ENCODE measurements around the gene PSD2.
A peak's percentile ranks its signal among the peaks of the same experiment; 100 is the strongest.

Gene PSD2

GRCh38 chr5:139849501-139849900, 53.9 kb downstream of the PSD2 start:
- DNase-seq = no peak
- TF ChIP-seq GATA1 (IDR thresholded peaks at IDR 0.05; ENCODE audit: low read depth, low read length) (no peak), POLR2A (IDR thresholded peaks at IDR 0.05; ENCODE audit: low read length) (no peak)

- no peak for TF ChIP-seq POLR2A (IDR thresholded peaks at IDR 0.05; ENCODE audit: low read length)
- TF ChIP-seq GATA1 (IDR thresholded peaks at IDR 0.05; ENCODE audit: low read depth, low read length) = no peak
- no peak for DNase-seq
These were observed 54.3 kb downstream of the PSD2 start for GRCh38 chr5:139849942-139850341.

- no peak for DNase-seq
- TF ChIP-seq POLR2A (IDR thresholded peaks at IDR 0.05; ENCODE audit: low read length) = no peak
- TF ChIP-seq GATA1 (IDR thresholded peaks at IDR 0.05; ENCODE audit: low read depth, low read length) = no peak
These were observed 54.9 kb downstream of the PSD2 start for GRCh38 chr5:139850423-139851016.

GRCh38 chr5:139851558-139851957, 56.0 kb downstream of the PSD2 start:
- no peak for DNase-seq
- no peak for TF ChIP-seq POLR2A (IDR thresholded peaks at IDR 0.05; ENCODE audit: low read length)
- TF ChIP-seq GATA1 (IDR thresholded peaks at IDR 0.05; ENCODE audit: low read depth, low read length) = no peak

- TF ChIP-seq GATA1 (IDR thresholded peaks at IDR 0.05; ENCODE audit: low read depth, low read length) (no peak), POLR2A (IDR thresholded peaks at IDR 0.05; ENCODE audit: low read length) (no peak)
These were observed 57.1 kb downstream of the PSD2 start for GRCh38 chr5:139852696-139853095.

GRCh38 chr5:139854029-139854605, 58.5 kb downstream of the PSD2 start:
- DNase-seq = no peak
- no peak for TF ChIP-seq GATA1 (IDR thresholded peaks at IDR 0.05; ENCODE audit: low read depth, low read length)
- no peak for TF ChIP-seq POLR2A (IDR thresholded peaks at IDR 0.05; ENCODE audit: low read length)

More at GRCh38 chr5:139852696-139853095, 57.1 kb downstream of the PSD2 start:
- no peak for DNase-seq

GRCh38 chr5:139854953-139855352, 59.3 kb downstream of the PSD2 start:
- no peak for DNase-seq
- no peak for TF ChIP-seq GATA1 (IDR thresholded peaks at IDR 0.05; ENCODE audit: low read depth, low read length)
- no peak for TF ChIP-seq POLR2A (IDR thresholded peaks at IDR 0.05; ENCODE audit: low read length)

GRCh38 chr5:139855451-139855850, 59.8 kb downstream of the PSD2 start:
- no peak for DNase-seq
- TF ChIP-seq GATA1 (IDR thresholded peaks at IDR 0.05; ENCODE audit: low read depth, low read length) (no peak), POLR2A (IDR thresholded peaks at IDR 0.05; ENCODE audit: low read length) (no peak)

- DNase-seq = no peak
- TF ChIP-seq GATA1 (IDR thresholded peaks at IDR 0.05; ENCODE audit: low read depth, low read length) = no peak
- no peak for TF ChIP-seq POLR2A (IDR thresholded peaks at IDR 0.05; ENCODE audit: low read length)
These were observed 60.4 kb downstream of the PSD2 start for GRCh38 chr5:139855946-139856540.

GRCh38 chr5:139856714-139857113, 61.1 kb downstream of the PSD2 start:
- TF ChIP-seq POLR2A (IDR thresholded peaks at IDR 0.05; ENCODE audit: low read length) (no peak), GATA1 (IDR thresholded peaks at IDR 0.05; ENCODE audit: low read depth, low read length) (no peak)
- DNase-seq = no peak

GRCh38 chr5:139859013-139859412, 63.4 kb downstream of the PSD2 start:
- DNase-seq = no peak
- no peak for TF ChIP-seq POLR2A (IDR thresholded peaks at IDR 0.05; ENCODE audit: low read length)
- no peak for TF ChIP-seq GATA1 (IDR thresholded peaks at IDR 0.05; ENCODE audit: low read depth, low read length)

- TF ChIP-seq GATA1 (IDR thresholded peaks at IDR 0.05; ENCODE audit: low read depth, low read length) = no peak
- TF ChIP-seq POLR2A (IDR thresholded peaks at IDR 0.05; ENCODE audit: low read length) = no peak
- no peak for DNase-seq
These were observed 65.6 kb downstream of the PSD2 start for GRCh38 chr5:139861021-139861888.

- TF ChIP-seq GATA1 (IDR thresholded peaks at IDR 0.05; ENCODE audit: low read depth, low read length) (no peak), POLR2A (IDR thresholded peaks at IDR 0.05; ENCODE audit: low read length) (no peak)
- DNase-seq = no peak
These were observed 66.2 kb downstream of the PSD2 start for GRCh38 chr5:139861889-139862207.

GRCh38 chr5:139862313-139862712, 66.7 kb downstream of the PSD2 start:
- DNase-seq = peak in 1 of 2 experiments; percentile 11
- TF ChIP-seq GATA1 (IDR thresholded peaks at IDR 0.05; ENCODE audit: low read depth, low read length) (no peak), POLR2A (IDR thresholded peaks at IDR 0.05; ENCODE audit: low read length) (no peak)

Data from erythroblast (primary cell).